Keratinocyte (primary cell): Measurements from ENCODE around the gene GABPB2. TPM values are rescaled to one million over a fixed set of nuclear protein-coding genes. Genes with fewer than 3 reads are reported as not detected.

Experiments used
- DNase-seq: peaks from one replicate; pipeline ENCODE4 v3.0.0-alpha.2; 2011; ENCODE audit warnings: low read depth, missing footprints, low spot score
- FAIRE-seq: peaks from 2 replicates; lab custom pipeline; 2011; peaks lifted over from hg19 to GRCh38; lab: Jason Lieb, UNC
- H2AFZ ChIP-seq: 2 replicates; pipeline ENCODE4 v1.6.0; 2012; ENCODE audit warnings: low read length, control low read depth, inconsistent platforms; ENCODE audit not compliant: control insufficient read depth
- H3K27ac ChIP-seq: 2 replicates; pipeline ENCODE4 v1.5.1; 2011; ENCODE audit warnings: low read length; ENCODE audit not compliant: control insufficient read depth, insufficient read depth
- H3K27me3 ChIP-seq: 3 replicates; pipeline ENCODE4 v1.6.0; 2011; ENCODE audit warnings: low read length; ENCODE audit not compliant: control insufficient read depth, insufficient read depth; ENCODE audit errors: extremely low read depth
- H3K36me3 ChIP-seq, 2 experiments: 2 replicates in 1 of 2; 3 replicates in 1 of 2; pipeline ENCODE4 v1.5.1; 2011; ENCODE audit warnings: low read length in 2 of 2, mild to moderate bottlenecking in 1 of 2; ENCODE audit not compliant: control insufficient read depth in 2 of 2, insufficient read depth in 2 of 2; ENCODE audit errors: extremely low read depth in 1 of 2
- H3K4me1 ChIP-seq: 3 replicates; pipeline ENCODE4 v1.5.1; 2011; ENCODE audit warnings: low read length; ENCODE audit not compliant: control insufficient read depth, insufficient read depth; ENCODE audit errors: extremely low read depth
- H3K4me2 ChIP-seq: 3 replicates; pipeline ENCODE4 v1.6.0; 2011; ENCODE audit warnings: low read depth, low read length; ENCODE audit not compliant: control insufficient read depth, insufficient read depth; ENCODE audit errors: extremely low read depth
- H3K4me3 ChIP-seq, 3 experiments: fragments of 200-600 bp in 1 of 3; sonication (generic) in 1 of 3; 2 replicates in 2 of 3; 3 replicates in 1 of 3; pipeline ENCODE4 v1.5.1; 2011 to 2016; ENCODE audit warnings: low read length in 3 of 3, mild to moderate bottlenecking in 3 of 3, control low read depth in 2 of 3, inconsistent platforms in 1 of 3, low read depth in 1 of 3, mixed read lengths in 1 of 3, mixed run types in 1 of 3, moderate library complexity in 1 of 3; ENCODE audit not compliant: control insufficient read depth in 2 of 3, insufficient read depth in 2 of 3; ENCODE audit errors: extremely low read depth in 1 of 3
- H3K79me2 ChIP-seq: 2 replicates; pipeline ENCODE4 v1.6.0; 2012; ENCODE audit warnings: low read length; ENCODE audit not compliant: control insufficient read depth, insufficient read depth
- H3K9ac ChIP-seq: 3 replicates; pipeline ENCODE4 v1.6.0; 2011; ENCODE audit warnings: low read length; ENCODE audit not compliant: control insufficient read depth, insufficient read depth; ENCODE audit errors: extremely low read depth
- H3K9me1 ChIP-seq: 3 replicates; pipeline ENCODE4 v1.6.0; 2011; ENCODE audit warnings: low read length; ENCODE audit not compliant: control insufficient read depth, insufficient read depth; ENCODE audit errors: extremely low read depth
- H3K9me3 ChIP-seq: 2 replicates; pipeline ENCODE4 v1.5.1; 2012; ENCODE audit warnings: low read depth, low read length; ENCODE audit not compliant: control insufficient read depth
- H4K20me1 ChIP-seq: 3 replicates; pipeline ENCODE4 v1.6.0; 2011; ENCODE audit warnings: low read length; ENCODE audit not compliant: control insufficient read depth, insufficient read depth; ENCODE audit errors: extremely low read depth
- CTCF ChIP-seq, 3 experiments: IDR thresholded peaks in 1 of 3; conservative IDR thresholded peaks in 1 of 3; optimal IDR thresholded peaks in 1 of 3; 2 replicates in 2 of 3; 3 replicates in 1 of 3; pipeline versions ENCODE3 to v1.5.1; 2011; ENCODE audit warnings: low read length in 3 of 3, mild to moderate bottlenecking in 3 of 3, moderate library complexity in 2 of 3, control low read depth in 1 of 3, inconsistent platforms in 1 of 3; ENCODE audit not compliant: insufficient read depth in 2 of 3; ENCODE audit errors: extremely low read depth in 1 of 3
- EZH2 ChIP-seq: IDR thresholded peaks from one replicate; pipeline ENCODE4 v1.6.1; 2012; ENCODE audit warnings: inconsistent platforms, mild to moderate bottlenecking, low read length, moderate library complexity
- dilution Hi-C: fragments of 300-500 bp; cut with MboI; formaldehyde crosslinking; loops from one replicate; pipeline ENCODE4 v1.7.0; 2020; ENCODE audit warnings: low sequenced_read_pairs; ENCODE audit not compliant: extremely low pct_ligation_motif_present
- polyA plus RNA-seq, 5 experiments: library from polyadenylated mRNA; depleted of rRNA in 3 of 5; stranded (reverse) in 3 of 5; stranded (forward) in 1 of 5; unstranded in 1 of 5; fragments of >200 nt; gene quantifications; 1 replicate in 1 of 5; 2 replicates in 3 of 5; 3 replicates in 1 of 5; pipeline versions ENCODE4 v1.2.1 to v1.2.3, GENCODE V29; 2011 to 2012; ENCODE audit warnings: missing spikeins in 2 of 5, low read depth in 1 of 5, low replicate concordance in 1 of 5

GABPB2 gene
- polyA plus RNA-seq, 1 donor (not counting 4 experiments of a cell fraction or from before 2014, with no cell fraction given), result 13.3 TPM

- H3K27me3 ChIP-seq, result no peaks in the 10 kb centered on the region
- H3K36me3 ChIP-seq, result peaks cover 4 to 19% of the 10 kb centered on the region in 2 experiments
- H4K20me1 ChIP-seq, result no peaks in the 10 kb centered on the region
- H3K79me2 ChIP-seq, result no peaks in the 10 kb centered on the region
- no peak overlapping the region for H3K27ac ChIP-seq
- FAIRE-seq (no peak), DNase-seq (no peak)
- dilution Hi-C loops, result no loop called here
- H2AFZ ChIP-seq, result no peak overlapping the region
- no peaks in the 10 kb centered on the region for H3K9me3 ChIP-seq
- no peaks in the 10 kb centered on the region for H3K9me1 ChIP-seq
- H3K4me3 ChIP-seq, result no peak overlapping the region
- no peaks in the 10 kb centered on the region for H3K4me1 ChIP-seq
- no peak for TF ChIP-seq EZH2
- no peak overlapping the region for H3K9ac ChIP-seq
- no peak overlapping the region for H3K4me2 ChIP-seq
These were observed 44.1 kb upstream of the GABPB2 start for GRCh38 chr1:151026460-151026859.

GRCh38 chr1:151032164-151032563, 38.4 kb upstream of the GABPB2 start:
- H3K36me3 ChIP-seq, result peaks cover 2 to 14% of the 10 kb centered on the region in 2 experiments
- dilution Hi-C loops, result no loop called here
- peaks cover 19% of the 10 kb centered on the region for H3K4me1 ChIP-seq
- no peaks in the 10 kb centered on the region for H3K9me3 ChIP-seq
- no peak overlapping the region for H2AFZ ChIP-seq
- H3K79me2 ChIP-seq, result no peaks in the 10 kb centered on the region
- H3K9ac ChIP-seq, result no peak overlapping the region
- H3K4me2 ChIP-seq, result no peak overlapping the region
- no peaks in the 10 kb centered on the region for H3K9me1 ChIP-seq
- H3K27ac ChIP-seq, result no peak overlapping the region
- FAIRE-seq, result no peak
- TF ChIP-seq CTCF (optimal IDR thresholded peaks at IDR 0.05 in 1 of 3, IDR thresholded peaks at IDR 0.05 in 1 of 3, conservative IDR thresholded peaks at IDR 0.05 in 1 of 3; ENCODE audit: extremely low read depth in 1 of 3, insufficient read depth in 2 of 3, low read length in 3 of 3), result no peak
- no peak for TF ChIP-seq EZH2
- H3K27me3 ChIP-seq, result no peaks in the 10 kb centered on the region
- no peak for DNase-seq
- H3K4me3 ChIP-seq, result no peak overlapping the region
- no peaks in the 10 kb centered on the region for H4K20me1 ChIP-seq

- no peak for FAIRE-seq
- Histone ChIP-seq H2AFZ (no peak overlapping the region), H3K9ac (no peak overlapping the region), H3K9me3 (no peaks in the 10 kb centered on the region), H3K36me3 (peaks cover 0 to 4% of the 10 kb centered on the region in 2 experiments), H3K4me2 (no peak overlapping the region), H4K20me1 (no peaks in the 10 kb centered on the region), H3K79me2 (no peaks in the 10 kb centered on the region), H3K4me3 (no peak overlapping the region), H3K4me1 (peaks cover 19% of the 10 kb centered on the region), H3K9me1 (no peaks in the 10 kb centered on the region), H3K27me3 (no peaks in the 10 kb centered on the region), H3K27ac (no peak overlapping the region)
- dilution Hi-C loops, result no loop called here
- TF ChIP-seq EZH2 (no peak), CTCF (optimal IDR thresholded peaks at IDR 0.05 in 1 of 3, IDR thresholded peaks at IDR 0.05 in 1 of 3, conservative IDR thresholded peaks at IDR 0.05 in 1 of 3; ENCODE audit: extremely low read depth in 1 of 3, insufficient read depth in 2 of 3, low read length in 3 of 3) (no peak)
- no peak for DNase-seq
These were observed 35.4 kb upstream of the GABPB2 start for GRCh38 chr1:151035167-151035566.
